ENCODE results near the gene CDK17. TPM values are rescaled to one million over a fixed set of nuclear protein-coding genes. Genes with fewer than 3 reads are reported as not detected.
"Not testable (repeated sequence)": the region's sequence is repeated elsewhere in the genome, so short reads cannot be mapped to it uniquely, and the experiment has no call there.

Gene CDK17
- total RNA-seq, 1 donor: 73.8 TPM

GRCh38 chr12:96441816-96442215 is 41.6 kb upstream of the CDK17 start:
- TF ChIP-seq CTCF (IDR thresholded peaks at IDR 0.05; ENCODE audit: insufficient read depth, low read depth, low read length): no peak
- H3K4me3 ChIP-seq (ENCODE audit: low read depth, low read length): no peak overlapping the region
- DNase-seq (ENCODE audit: low read depth): no peak

- no peak for DNase-seq (ENCODE audit: low read depth)
- no peak overlapping the region for H3K4me3 ChIP-seq (ENCODE audit: low read depth, low read length)
- no peak for TF ChIP-seq CTCF (IDR thresholded peaks at IDR 0.05; ENCODE audit: insufficient read depth, low read depth, low read length)
These were observed 38.1 kb upstream of the CDK17 start for GRCh38 chr12:96438330-96438729.

- DNase-seq (ENCODE audit: low read depth): no peak
- TF ChIP-seq CTCF (IDR thresholded peaks at IDR 0.05; ENCODE audit: insufficient read depth, low read depth, low read length): no peak
- no peak overlapping the region for H3K4me3 ChIP-seq (ENCODE audit: low read depth, low read length)
These were observed 36.9 kb upstream of the CDK17 start for GRCh38 chr12:96437171-96437445.

- DNase-seq (ENCODE audit: low read depth): peak; percentile 78
- no peak overlapping the region for H3K4me3 ChIP-seq (ENCODE audit: low read depth, low read length)
- no peak for TF ChIP-seq CTCF (IDR thresholded peaks at IDR 0.05; ENCODE audit: insufficient read depth, low read depth, low read length)
These were observed 36.3 kb upstream of the CDK17 start for GRCh38 chr12:96436366-96437170.

GRCh38 chr12:96434107-96434506 is 33.9 kb upstream of the CDK17 start:
- peak; percentile 99 for DNase-seq (ENCODE audit: low read depth)
- H3K4me3 ChIP-seq (ENCODE audit: low read depth, low read length): no peak overlapping the region
- no peak for TF ChIP-seq CTCF (IDR thresholded peaks at IDR 0.05; ENCODE audit: insufficient read depth, low read depth, low read length)

GRCh38 chr12:96432496-96433321 is 32.5 kb upstream of the CDK17 start:
- not testable (repeated sequence) for H3K4me3 ChIP-seq (ENCODE audit: low read depth, low read length); DNase-seq (ENCODE audit: low read depth)

GRCh38 chr12:96431067-96431466 is 30.8 kb upstream of the CDK17 start:
- H3K4me3 ChIP-seq (ENCODE audit: low read depth, low read length): no peak overlapping the region
- TF ChIP-seq CTCF (IDR thresholded peaks at IDR 0.05; ENCODE audit: insufficient read depth, low read depth, low read length): no peak
- no peak for DNase-seq (ENCODE audit: low read depth)

All from fibroblast of villous mesenchyme (primary cell).